Kidney (tissue), 14 donors: ENCODE data around the gene BUB3. TPM values are rescaled to one million over a fixed set of nuclear protein-coding genes. Genes with fewer than 3 reads are reported as not detected.

ENCODE experiments used
- DNase-seq, 5 donors: peaks; one replicate each; pipeline ENCODE4 v3.0.0-alpha.2; 2013 to 2020
- FAIRE-seq: peaks from 2 replicates; lab custom pipeline; 2012; peaks lifted over from hg19 to GRCh38; lab: Jason Lieb, UNC
- H3K27ac ChIP-seq, 2 donors: one replicate each; pipeline ENCODE4 v1.7.0; 2013; ENCODE audit warnings: low read depth in 2 of 2, low read length in 2 of 2, inconsistent platforms in 1 of 2
- H3K27me3 ChIP-seq: one replicate; pipeline ENCODE4 v1.7.1; 2013; ENCODE audit warnings: low read length, inconsistent platforms; ENCODE audit not compliant: control insufficient read depth, insufficient read depth
- H3K36me3 ChIP-seq, 3 donors: one replicate each; pipeline versions ENCODE4 v1.7.0 to v1.7.1; 2013; ENCODE audit warnings: low read length in 3 of 3, control low read depth in 1 of 3, inconsistent platforms in 1 of 3; ENCODE audit not compliant: insufficient read depth in 3 of 3, control insufficient read depth in 2 of 3
- H3K4me1 ChIP-seq, 3 donors: one replicate each; pipeline versions ENCODE4 v1.7.0 to v1.7.1; 2013; ENCODE audit warnings: low read length in 3 of 3, inconsistent platforms in 1 of 3, low read depth in 1 of 3; ENCODE audit not compliant: control insufficient read depth in 2 of 3, insufficient read depth in 2 of 3
- H3K4me3 ChIP-seq, 3 donors: one replicate each; pipeline versions ENCODE4 v1.7.0 to v1.8.1; 2013; ENCODE audit warnings: low read length in 3 of 3, control low read depth in 1 of 3, inconsistent platforms in 1 of 3
- H3K9ac ChIP-seq, 3 donors: one replicate each; pipeline versions ENCODE4 v1.7.0 to v1.7.1; 2013; ENCODE audit warnings: low read length in 3 of 3, control low read depth in 1 of 3, inconsistent platforms in 1 of 3
- H3K9me3 ChIP-seq, 3 donors: one replicate each; pipeline versions ENCODE4 v1.7.0 to v1.7.1; 2013; ENCODE audit warnings: low read length in 3 of 3, control low read depth in 1 of 3, inconsistent platforms in 1 of 3; ENCODE audit not compliant: control insufficient read depth in 2 of 3, insufficient read depth in 1 of 3
- CTCF ChIP-seq: IDR thresholded peaks from 3 replicates; pipeline ENCODE4 v1.5.1; 2012; ENCODE audit warnings: mild to moderate bottlenecking, moderate library complexity, borderline replicate concordance; ENCODE audit not compliant: insufficient read depth; ENCODE audit errors: extremely low read depth
- intact Hi-C: fragments of 100-400 bp; cut with DNase I; formaldehyde crosslinking; loops from one replicate; pipeline ENCODE4 v1.11.1; 2022
- polyA plus RNA-seq: library from polyadenylated mRNA; stranded (reverse); fragments of 350-450 nt; fragmentation: Illumina TruSeq; extraction: RNeasy Lipid Tissue Mini Kit (QIAGEN cat#74804); gene quantifications from one replicate; pipeline ENCODE4 v1.2.3, GENCODE V29; 2014; ENCODE audit warnings: low read depth, low replicate concordance; ENCODE audit not compliant: insufficient read depth
- total RNA-seq: library from RNA; stranded (reverse); fragmentation: NEBNext Ultra II Directional; extraction: Animal tissue kit (Norgen Biotek cat#: 25700); gene quantifications from one replicate; pipeline ENCODE4 v1.2.1, GENCODE V29; 2021
- donor health status: control.
- donor health status: control.
- donor health status: control.
- donor health status: control.
- donor health status: control.
- donor health status: DM: yes; HTN: yes; CAD: no.
- donor health status: Normal renal cell carcinoma (clear cell type).

Gene BUB3
- total and polyA plus RNA-seq, 2 donors from 2014 or later: 49.0 to 60.8 TPM

DNA sequence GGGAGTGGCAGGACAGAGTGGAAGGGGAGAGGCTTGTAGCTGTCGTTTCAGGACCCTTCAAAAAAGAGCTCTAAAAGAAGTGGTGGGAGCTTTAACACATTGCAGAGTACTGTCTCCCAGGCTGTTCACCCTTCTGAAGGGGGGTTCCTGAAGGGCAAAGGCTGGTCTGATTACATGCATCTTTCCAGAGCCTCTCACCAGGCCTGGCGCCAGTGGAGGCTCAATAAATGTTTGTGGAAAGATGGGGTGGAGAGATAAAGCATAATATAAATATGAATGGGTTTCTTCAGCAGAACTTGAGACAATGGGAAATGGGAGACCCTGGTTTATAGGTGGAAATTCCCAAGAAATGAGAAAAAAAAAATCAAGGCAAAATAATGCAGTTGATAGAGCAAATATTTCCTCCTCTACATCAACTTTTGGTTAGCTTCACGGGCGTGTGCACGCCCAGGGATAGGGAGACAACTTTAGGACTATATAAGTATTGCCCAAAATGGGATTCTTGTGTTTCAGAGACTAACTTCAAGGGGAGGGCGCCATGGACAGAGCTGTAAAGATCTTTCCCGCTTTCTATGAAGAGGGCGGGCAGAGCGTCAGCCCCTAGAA lies 613 bp upstream of the BUB3 start:
- intact Hi-C loops: no loop called here
- Histone ChIP-seq H3K9me3 (peaks cover 0 to 1% (median 0%) of the 10 kb centered on the region in 3 donors), H3K4me1 (peaks cover 0 to 13% (median 2%) of the 10 kb centered on the region in 3 donors), H3K27ac (no peak overlapping the region), H3K4me3 (no peak overlapping the region), H3K27me3 (peaks cover 37% of the 10 kb centered on the region), H3K36me3 (peaks cover 2 to 5% (median 3%) of the 10 kb centered on the region in 3 donors), H3K9ac (no peak overlapping the region)
- FAIRE-seq (no peak), DNase-seq (peak in 2 of 5 donors; percentile 32 to 43)
- TF ChIP-seq CTCF: no peak

- intact Hi-C loops: no loop called here
- no peak for FAIRE-seq
Measured at GRCh38 chr10:123154711-123155505, 706 bp downstream of the BUB3 start.

GRCh38 chr10:123156078-123156477 lies 1.9 kb downstream of the BUB3 start:
- FAIRE-seq: no peak
- Histone ChIP-seq H3K36me3 (peaks cover 2 to 5% (median 3%) of the 10 kb centered on the region in 3 donors), H3K9me3 (peaks cover 0 to 1% (median 0%) of the 10 kb centered on the region in 3 donors), H3K9ac (no peak overlapping the region), H3K27ac (no peak overlapping the region), H3K27me3 (peaks cover 23% of the 10 kb centered on the region), H3K4me1 (peaks cover 0 to 5% (median 2%) of the 10 kb centered on the region in 3 donors), H3K4me3 (no peak overlapping the region)
- no peak for DNase-seq
- intact Hi-C loops: no loop called here
- TF ChIP-seq CTCF: no peak

More at GRCh38 chr10:123154711-123155505, 706 bp downstream of the BUB3 start:
- peaks cover 0 to 1% (median 0%) of the 10 kb centered on the region in 3 donors for H3K9me3 ChIP-seq
- no peak for TF ChIP-seq CTCF
- H3K27ac ChIP-seq: peak overlapping the region; percentile 71 to 76
- peaks cover 32% of the 10 kb centered on the region for H3K27me3 ChIP-seq
- H3K36me3 ChIP-seq: peaks cover 2 to 5% (median 3%) of the 10 kb centered on the region in 3 donors
- peak overlapping the region; percentile 35 to 69 (median 44) for H3K9ac ChIP-seq
- peak; percentile 54 to 89 (median 75) for DNase-seq
- peaks cover 0 to 11% (median 2%) of the 10 kb centered on the region in 3 donors for H3K4me1 ChIP-seq
- peak overlapping the region; percentile 72 to 90 (median 83) for H3K4me3 ChIP-seq
